HepG2 (cell line): ENCODE data around the gene TM2D1. TPM values are rescaled to one million over a fixed set of nuclear protein-coding genes. Genes with fewer than 3 reads are reported as not detected.

Experiments used
- BORCS8-MEF2B ChIP-seq: sonication (generic); formaldehyde crosslinking; IDR thresholded peaks from 2 replicates; pipeline ENCODE4 v1.8.0; 2022; ENCODE audit warnings: mild to moderate bottlenecking, missing genetic modification reagents
- ETS1 ChIP-seq: sonication (generic); formaldehyde crosslinking; IDR thresholded peaks from 2 replicates; pipeline ENCODE4 v1.4.0; 2020; ENCODE audit warnings: missing genetic modification reagents
- ISX ChIP-seq: sonication (generic); formaldehyde crosslinking; conservative IDR thresholded peaks from 2 replicates; pipeline ENCODE4 v1.5.0; 2020; ENCODE audit warnings: missing genetic modification reagents
- MED13 ChIP-seq: sonication (generic); formaldehyde crosslinking; IDR thresholded peaks from 2 replicates; pipeline ENCODE4 v1.5.0; 2020; ENCODE audit warnings: missing genetic modification reagents
- SRF ChIP-seq: IDR thresholded peaks from 2 replicates; pipeline ENCODE4 v1.6.1; 2011; ENCODE audit warnings: mild to moderate bottlenecking, low read depth, low read length, moderate library complexity
- SRY ChIP-seq: sonication (generic); formaldehyde crosslinking; IDR thresholded peaks from 2 replicates; pipeline ENCODE4 v1.8.0; 2022; ENCODE audit warnings: mild to moderate bottlenecking, missing genetic modification reagents
- ZGPAT ChIP-seq: IDR thresholded peaks from 2 replicates; pipeline ENCODE4 v1.6.1; 2016; ENCODE audit warnings: mild to moderate bottlenecking
- ZHX2 ChIP-seq, 2 experiments: sonication (generic) in 1 of 2; formaldehyde crosslinking in 1 of 2; IDR thresholded peaks; 2 replicates each; pipeline versions ENCODE4 v1.6.1 to v1.9.0; 2014 to 2022; ENCODE audit warnings: antibody characterized with exemption in 1 of 2, borderline replicate concordance in 1 of 2, inconsistent platforms in 1 of 2, low read depth in 1 of 2, missing genetic modification reagents in 1 of 2
- ZKSCAN8 ChIP-seq: IDR thresholded peaks from 2 replicates; pipeline ENCODE4 v1.6.1; 2016; ENCODE audit warnings: borderline replicate concordance, missing genetic modification reagents, missing compliant biosample characterization
- ZNF317 ChIP-seq: sonication (generic); formaldehyde crosslinking; IDR thresholded peaks from 2 replicates; pipeline ENCODE4 v1.5.0; 2020; ENCODE audit warnings: mild to moderate bottlenecking, missing genetic modification reagents
- polyA plus RNA-seq, 8 experiments: library from polyadenylated mRNA; depleted of rRNA in 3 of 8; stranded (reverse) in 7 of 8; unstranded in 1 of 8; fragments of >200 nt; fragmentation: Illumina TruSeq in 4 of 8; extraction: Trizol in 4 of 8; gene quantifications; 2 replicates each; pipeline versions ENCODE4 v1.2.1 to v1.2.3, GENCODE V29; 2011 to 2016; ENCODE audit warnings: low read depth in 4 of 8, missing spikeins in 1 of 8, mixed read lengths in 1 of 8; ENCODE audit not compliant: insufficient read depth in 1 of 8
- total RNA-seq, 5 experiments: library from RNA; depleted of rRNA; stranded (reverse); fragments of >200 nt; fragmentation: Illumina TruSeq; extraction: Trizol; gene quantifications; 2 replicates each; pipeline ENCODE4 v1.2.3, GENCODE V29; 2016; ENCODE audit warnings: low read depth in 1 of 5

TM2D1 gene
- total and polyA plus RNA-seq, 2 of the 13 experiments (the other 11 are each of a cell fraction or from before 2014, with no cell fraction given) = 26.6 to 49.0 TPM

GRCh38 chr1:61724813-61725694 is at the start of gene TM2D1 (continued):
- TF ChIP-seq ZHX2 (IDR thresholded peaks at IDR 0.05; ENCODE audit: low read depth) = peak; percentile 84; the same call in 1 of the 2 replicates
- TF ChIP-seq ZHX2 (CRISPR knock-in tag; IDR thresholded peaks at IDR 0.05; ENCODE audit: borderline replicate concordance) = no peak
- TF ChIP-seq SRY = peak; percentile 90
- TF ChIP-seq ZGPAT (CRISPR knock-in tag) = peak; percentile 91
- peak; percentile 89; the same call in 1 of the 2 replicates for TF ChIP-seq ZNF317 (CRISPR knock-in tag)
- no peak for TF ChIP-seq ISX (CRISPR knock-in tag)
- peak; percentile 25; the same call in 1 of the 2 replicates for TF ChIP-seq ZKSCAN8 (CRISPR knock-in tag)
- TF ChIP-seq SRF = 0 out of 2 replicates have a peak, but pooled peaks have one; percentile 19
- no peak for TF ChIP-seq MED13 (CRISPR knock-in tag)
- TF ChIP-seq BORCS8-MEF2B = peak; percentile 92
- TF ChIP-seq ETS1 = peak; percentile 75; the same call in 1 of the 2 replicates
